ENCODE results near the gene GDAP1L1.

- no peak for TF ChIP-seq POLR2A (IDR thresholded peaks at IDR 0.05)
- TF ChIP-seq CTCF (IDR thresholded peaks at IDR 0.05), result no peak
- TF ChIP-seq POLR2AphosphoS5 (IDR thresholded peaks at IDR 0.05), result no peak
Observed at GRCh38 chr20:44206132-44206531, 41.0 kb upstream of the GDAP1L1 start.

Data from transverse colon (tissue), 4 donors.